HEK293 (cell line): ENCODE measurements around the gene QRICH1.

ENCODE experiments used
- KLF8 ChIP-seq: fragments of 450-650 bp; formaldehyde crosslinking; IDR thresholded peaks from 2 replicates; pipeline ENCODE4 v1.5.1; 2016; ENCODE audit warnings: missing biosample characterization, missing genetic modification characterization
- KLF9 ChIP-seq: fragments of 450-650 bp; formaldehyde crosslinking; IDR thresholded peaks from 2 replicates; pipeline ENCODE4 v1.5.1; 2016; ENCODE audit warnings: missing biosample characterization, missing genetic modification characterization, low read depth
- MZF1 ChIP-seq: fragments of 450-650 bp; formaldehyde crosslinking; IDR thresholded peaks from 2 replicates; pipeline ENCODE4 v1.5.1; 2017; ENCODE audit warnings: missing biosample characterization, missing genetic modification characterization, borderline replicate concordance
- SCRT2 ChIP-seq: fragments of 450-650 bp; formaldehyde crosslinking; IDR thresholded peaks from 2 replicates; pipeline ENCODE4 v1.5.1; 2016; ENCODE audit warnings: missing biosample characterization, missing genetic modification characterization
- SP7 ChIP-seq: fragments of 450-650 bp; formaldehyde crosslinking; IDR thresholded peaks from 2 replicates; pipeline ENCODE4 v1.5.1; 2016; ENCODE audit warnings: missing biosample characterization, missing genetic modification characterization
- ZFHX2 ChIP-seq: fragments of 450-650 bp; formaldehyde crosslinking; conservative IDR thresholded peaks from 2 replicates; pipeline ENCODE4 v1.5.1; 2016; ENCODE audit warnings: missing biosample characterization, missing genetic modification characterization
- ZFP3 ChIP-seq: fragments of 450-650 bp; formaldehyde crosslinking; IDR thresholded peaks from 2 replicates; pipeline ENCODE4 v1.5.1; 2016; ENCODE audit warnings: low read depth, missing biosample characterization, missing genetic modification characterization
- ZNF10 ChIP-seq: fragments of 450-650 bp; formaldehyde crosslinking; IDR thresholded peaks from 2 replicates; pipeline ENCODE4 v1.5.1; 2017; ENCODE audit warnings: missing biosample characterization, missing genetic modification characterization
- ZNF112 ChIP-seq: fragments of 450-650 bp; formaldehyde crosslinking; IDR thresholded peaks from 2 replicates; pipeline ENCODE4 v1.5.0; 2017; ENCODE audit warnings: missing biosample characterization, missing genetic modification characterization
- ZNF121 ChIP-seq: fragments of 450-650 bp; formaldehyde crosslinking; IDR thresholded peaks from 2 replicates; pipeline ENCODE4 v1.5.1; 2016; ENCODE audit warnings: missing biosample characterization, missing genetic modification characterization
- ZNF132 ChIP-seq: fragments of 450-650 bp; formaldehyde crosslinking; IDR thresholded peaks from 2 replicates; pipeline ENCODE4 v1.5.1; 2017; ENCODE audit warnings: missing biosample characterization, missing genetic modification characterization, borderline replicate concordance
- ZNF140 ChIP-seq: fragments of 450-650 bp; formaldehyde crosslinking; IDR thresholded peaks from 2 replicates; pipeline ENCODE4 v1.5.1; 2016; ENCODE audit warnings: missing biosample characterization, missing genetic modification characterization
- ZNF248 ChIP-seq: fragments of 450-650 bp; formaldehyde crosslinking; IDR thresholded peaks from 2 replicates; pipeline ENCODE4 v1.5.1; 2017; ENCODE audit warnings: missing biosample characterization, missing genetic modification characterization
- ZNF335 ChIP-seq: fragments of 450-650 bp; formaldehyde crosslinking; conservative IDR thresholded peaks from 2 replicates; pipeline ENCODE4 v1.5.1; 2016; ENCODE audit warnings: missing biosample characterization, missing genetic modification characterization
- ZNF394 ChIP-seq: fragments of 450-650 bp; formaldehyde crosslinking; IDR thresholded peaks from 2 replicates; pipeline ENCODE4 v1.5.1; 2016; ENCODE audit warnings: missing biosample characterization, missing genetic modification characterization, mild to moderate bottlenecking, moderate library complexity, borderline replicate concordance
- ZNF423 ChIP-seq: fragments of 450-650 bp; formaldehyde crosslinking; IDR thresholded peaks from 2 replicates; pipeline ENCODE4 v1.5.1; 2016; ENCODE audit warnings: missing biosample characterization, missing genetic modification characterization
- ZNF433 ChIP-seq: fragments of 450-650 bp; formaldehyde crosslinking; IDR thresholded peaks from 2 replicates; pipeline ENCODE4 v1.5.1; 2016; ENCODE audit warnings: missing biosample characterization, missing genetic modification characterization, low read depth
- ZNF473 ChIP-seq: fragments of 450-650 bp; formaldehyde crosslinking; IDR thresholded peaks from 2 replicates; pipeline ENCODE4 v1.5.1; 2017; ENCODE audit warnings: missing biosample characterization, missing genetic modification characterization
- ZNF48 ChIP-seq: fragments of 450-650 bp; formaldehyde crosslinking; IDR thresholded peaks from 2 replicates; pipeline ENCODE4 v1.5.1; 2016; ENCODE audit warnings: missing biosample characterization, missing genetic modification characterization
- ZNF501 ChIP-seq: fragments of 450-650 bp; formaldehyde crosslinking; IDR thresholded peaks from 2 replicates; pipeline ENCODE4 v1.5.1; 2016; ENCODE audit warnings: missing biosample characterization, missing genetic modification characterization
- ZNF529 ChIP-seq: fragments of 450-650 bp; formaldehyde crosslinking; IDR thresholded peaks from 2 replicates; pipeline ENCODE4 v1.5.1; 2017; ENCODE audit warnings: missing genetic modification characterization, missing biosample characterization; ENCODE audit not compliant: insufficient replicate concordance
- ZNF549 ChIP-seq: fragments of 450-650 bp; IDR thresholded peaks from 2 replicates; pipeline ENCODE4 v1.5.1; 2018; ENCODE audit warnings: missing biosample characterization, missing genetic modification characterization, mild to moderate bottlenecking, inconsistent platforms, moderate library complexity
- ZNF585B ChIP-seq: fragments of 450-650 bp; formaldehyde crosslinking; IDR thresholded peaks from 2 replicates; pipeline ENCODE4 v1.5.1; 2016; ENCODE audit warnings: missing biosample characterization, missing genetic modification characterization
- ZNF626 ChIP-seq: fragments of 450-650 bp; sonication (Bioruptor Pico); formaldehyde crosslinking; IDR thresholded peaks from 2 replicates; pipeline ENCODE4 v1.5.1; 2018; ENCODE audit warnings: missing biosample characterization, missing genetic modification characterization, inconsistent platforms
- ZNF654 ChIP-seq: fragments of 450-650 bp; formaldehyde crosslinking; IDR thresholded peaks from 2 replicates; pipeline ENCODE4 v1.5.1; 2016; ENCODE audit warnings: low read depth, missing biosample characterization, missing genetic modification characterization
- ZNF658 ChIP-seq: fragments of 450-650 bp; formaldehyde crosslinking; IDR thresholded peaks from 2 replicates; pipeline ENCODE4; 2016; ENCODE audit warnings: missing biosample characterization, missing genetic modification characterization
- ZNF701 ChIP-seq: fragments of 450-650 bp; formaldehyde crosslinking; IDR thresholded peaks from 2 replicates; pipeline ENCODE4 v1.5.1; 2016; ENCODE audit warnings: missing biosample characterization, missing genetic modification characterization
- ZSCAN16 ChIP-seq: fragments of 450-650 bp; formaldehyde crosslinking; IDR thresholded peaks from 2 replicates; pipeline ENCODE4 v1.5.1; 2016; ENCODE audit warnings: missing biosample characterization, missing genetic modification characterization
- ZSCAN30 ChIP-seq: fragments of 450-650 bp; IDR thresholded peaks from 2 replicates; pipeline ENCODE4 v1.5.1; 2018; ENCODE audit warnings: missing biosample characterization, mild to moderate bottlenecking, missing genetic modification characterization, moderate library complexity
- TF ChIP-seq, protein P1 (sequence below): fragments of 450-650 bp; formaldehyde crosslinking; IDR thresholded peaks from 2 replicates; pipeline ENCODE4 v1.5.1; 2016; ENCODE audit warnings: missing biosample characterization, missing genetic modification characterization
- TF ChIP-seq, protein P2 (sequence below): fragments of 450-650 bp; formaldehyde crosslinking; IDR thresholded peaks from 2 replicates; pipeline ENCODE4 v1.5.1; 2017; ENCODE audit warnings: missing biosample characterization, missing genetic modification characterization
- TF ChIP-seq, protein P3 (sequence below): fragments of 450-650 bp; formaldehyde crosslinking; IDR thresholded peaks from 2 replicates; pipeline ENCODE4 v1.5.1; 2016; ENCODE audit warnings: missing biosample characterization, missing genetic modification characterization
- TF ChIP-seq, protein P4 (sequence below): fragments of 450-650 bp; formaldehyde crosslinking; IDR thresholded peaks from 2 replicates; pipeline ENCODE4 v1.5.1; 2016; ENCODE audit warnings: missing biosample characterization, missing genetic modification characterization
- TF ChIP-seq, protein P5 (sequence below): fragments of 450-650 bp; formaldehyde crosslinking; IDR thresholded peaks from 2 replicates; pipeline ENCODE4 v1.5.1; 2016; ENCODE audit warnings: missing biosample characterization, missing genetic modification characterization

The QRICH1 gene

DNA sequence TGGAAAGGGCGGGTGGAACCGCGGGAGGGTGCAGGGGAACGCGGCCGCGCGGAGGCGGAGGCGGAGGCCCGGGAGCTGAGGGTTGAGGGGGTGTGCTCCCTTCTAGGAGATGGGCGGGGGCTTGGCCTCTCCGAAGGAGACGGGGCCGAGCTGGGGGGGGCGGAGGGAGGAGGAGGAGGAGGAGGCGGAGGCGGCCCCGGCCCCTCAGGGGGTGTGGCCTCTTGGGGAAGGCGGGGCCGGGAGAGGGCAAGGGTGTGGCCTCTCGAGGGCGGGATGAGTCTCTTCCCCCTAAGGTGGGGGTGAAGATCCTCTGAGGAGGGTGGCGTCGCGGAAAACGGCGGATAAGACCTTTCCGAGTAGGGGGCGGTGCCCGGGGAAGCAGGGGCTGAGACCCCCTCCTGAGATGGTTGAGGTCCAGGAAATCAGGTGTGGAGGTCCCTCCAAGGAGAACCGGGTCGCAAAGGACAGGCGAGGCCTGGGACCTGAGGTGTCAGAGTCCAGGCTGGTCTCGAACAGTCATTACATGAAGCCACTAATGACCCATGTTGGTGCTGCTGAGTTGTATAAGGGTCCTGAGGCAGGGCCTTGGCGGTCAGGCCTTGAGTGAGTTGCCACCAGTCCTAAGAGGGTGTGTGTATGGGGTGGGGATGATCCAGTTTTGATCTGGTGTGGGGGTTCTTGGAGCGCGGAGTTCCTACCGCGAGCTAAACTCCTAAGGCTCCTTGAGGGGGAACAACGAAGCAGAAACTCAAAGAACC is 85.9 kb downstream of the QRICH1 start (continued):
- TF ChIP-seq ZNF473 (tag by site-specific recombination) (no peak), ZNF658 (tag by site-specific recombination) (no peak), ZNF701 (tag by site-specific recombination) (no peak), ZNF654 (tag by site-specific recombination) (no peak), ZNF248 (tag by site-specific recombination) (no peak), ZNF423 (tag by site-specific recombination) (no peak), ZNF140 (no peak), ZNF626 (tag by site-specific recombination) (no peak), MZF1 (tag by site-specific recombination) (0 out of 2 replicates have a peak, but pooled peaks have one; percentile 0), ZFP3 (tag by site-specific recombination) (no peak), ZNF335 (tag by site-specific recombination) (no peak), ZNF121 (tag by site-specific recombination) (no peak), ZNF585B (tag by site-specific recombination) (no peak), ZNF132 (no peak), ZNF112 (tag by site-specific recombination) (no peak), KLF8 (tag by site-specific recombination) (peak; percentile 58), ZSCAN16 (tag by site-specific recombination) (no peak), SP7 (tag by site-specific recombination) (no peak), ZSCAN30 (tag by site-specific recombination) (no peak), SCRT2 (no peak), ZNF10 (tag by site-specific recombination) (no peak), ZNF433 (tag by site-specific recombination) (no peak), ZNF501 (peak; percentile 2; the same call in 1 of the 2 replicates), KLF9 (peak; percentile 93), ZNF48 (tag by site-specific recombination) (no peak), ZNF529 (tag by site-specific recombination) (no peak), ZFHX2 (tag by site-specific recombination) (peak; percentile 85), ZNF394 (tag by site-specific recombination) (0 out of 2 replicates have a peak, but pooled peaks have one; percentile 1), ZNF549 (tag by site-specific recombination) (no peak)
- TF ChIP-seq, protein P1, sequence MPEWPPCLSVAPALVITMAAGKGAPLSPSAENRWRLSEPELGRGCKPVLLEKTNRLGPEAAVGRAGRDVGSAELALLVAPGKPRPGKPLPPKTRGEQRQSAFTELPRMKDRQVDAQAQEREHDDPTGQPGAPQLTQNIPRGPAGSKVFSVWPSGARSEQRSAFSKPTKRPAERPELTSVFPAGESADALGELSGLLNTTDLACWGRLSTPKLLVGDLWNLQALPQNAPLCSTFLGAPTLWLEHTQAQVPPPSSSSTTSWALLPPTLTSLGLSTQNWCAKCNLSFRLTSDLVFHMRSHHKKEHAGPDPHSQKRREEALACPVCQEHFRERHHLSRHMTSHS: no peak
- TF ChIP-seq, protein P2, sequence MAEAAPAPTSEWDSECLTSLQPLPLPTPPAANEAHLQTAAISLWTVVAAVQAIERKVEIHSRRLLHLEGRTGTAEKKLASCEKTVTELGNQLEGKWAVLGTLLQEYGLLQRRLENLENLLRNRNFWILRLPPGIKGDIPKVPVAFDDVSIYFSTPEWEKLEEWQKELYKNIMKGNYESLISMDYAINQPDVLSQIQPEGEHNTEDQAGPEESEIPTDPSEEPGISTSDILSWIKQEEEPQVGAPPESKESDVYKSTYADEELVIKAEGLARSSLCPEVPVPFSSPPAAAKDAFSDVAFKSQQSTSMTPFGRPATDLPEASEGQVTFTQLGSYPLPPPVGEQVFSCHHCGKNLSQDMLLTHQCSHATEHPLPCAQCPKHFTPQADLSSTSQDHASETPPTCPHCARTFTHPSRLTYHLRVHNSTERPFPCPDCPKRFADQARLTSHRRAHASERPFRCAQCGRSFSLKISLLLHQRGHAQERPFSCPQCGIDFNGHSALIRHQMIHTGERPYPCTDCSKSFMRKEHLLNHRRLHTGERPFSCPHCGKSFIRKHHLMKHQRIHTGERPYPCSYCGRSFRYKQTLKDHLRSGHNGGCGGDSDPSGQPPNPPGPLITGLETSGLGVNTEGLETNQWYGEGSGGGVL (tag by site-specific recombination): peak; percentile 79
- TF ChIP-seq, protein P3, sequence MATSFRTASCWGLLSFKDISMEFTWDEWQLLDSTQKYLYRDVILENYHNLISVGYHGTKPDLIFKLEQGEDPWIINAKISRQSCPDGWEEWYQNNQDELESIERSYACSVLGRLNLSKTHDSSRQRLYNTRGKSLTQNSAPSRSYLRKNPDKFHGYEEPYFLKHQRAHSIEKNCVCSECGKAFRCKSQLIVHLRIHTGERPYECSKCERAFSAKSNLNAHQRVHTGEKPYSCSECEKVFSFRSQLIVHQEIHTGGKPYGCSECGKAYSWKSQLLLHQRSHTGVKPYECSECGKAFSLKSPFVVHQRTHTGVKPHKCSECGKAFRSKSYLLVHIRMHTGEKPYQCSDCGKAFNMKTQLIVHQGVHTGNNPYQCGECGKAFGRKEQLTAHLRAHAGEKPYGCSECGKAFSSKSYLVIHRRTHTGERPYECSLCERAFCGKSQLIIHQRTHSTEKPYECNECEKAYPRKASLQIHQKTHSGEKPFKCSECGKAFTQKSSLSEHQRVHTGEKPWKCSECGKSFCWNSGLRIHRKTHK (tag by site-specific recombination): no peak
- TF ChIP-seq, protein P4, sequence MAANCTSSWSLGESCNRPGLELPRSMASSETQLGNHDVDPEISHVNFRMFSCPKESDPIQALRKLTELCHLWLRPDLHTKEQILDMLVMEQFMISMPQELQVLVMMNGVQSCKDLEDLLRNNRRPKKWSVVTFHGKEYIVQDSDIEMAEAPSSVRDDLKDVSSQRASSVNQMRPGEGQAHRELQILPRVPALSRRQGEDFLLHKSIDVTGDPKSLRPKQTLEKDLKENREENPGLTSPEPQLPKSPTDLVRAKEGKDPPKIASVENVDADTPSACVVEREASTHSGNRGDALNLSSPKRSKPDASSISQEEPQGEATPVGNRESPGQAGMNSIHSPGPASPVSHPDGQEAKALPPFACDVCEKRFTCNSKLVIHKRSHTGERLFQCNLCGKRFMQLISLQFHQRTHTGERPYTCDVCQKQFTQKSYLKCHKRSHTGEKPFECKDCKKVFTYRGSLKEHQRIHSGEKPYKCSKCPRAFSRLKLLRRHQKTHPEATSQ (tag by site-specific recombination): no peak
- TF ChIP-seq, protein P5, sequence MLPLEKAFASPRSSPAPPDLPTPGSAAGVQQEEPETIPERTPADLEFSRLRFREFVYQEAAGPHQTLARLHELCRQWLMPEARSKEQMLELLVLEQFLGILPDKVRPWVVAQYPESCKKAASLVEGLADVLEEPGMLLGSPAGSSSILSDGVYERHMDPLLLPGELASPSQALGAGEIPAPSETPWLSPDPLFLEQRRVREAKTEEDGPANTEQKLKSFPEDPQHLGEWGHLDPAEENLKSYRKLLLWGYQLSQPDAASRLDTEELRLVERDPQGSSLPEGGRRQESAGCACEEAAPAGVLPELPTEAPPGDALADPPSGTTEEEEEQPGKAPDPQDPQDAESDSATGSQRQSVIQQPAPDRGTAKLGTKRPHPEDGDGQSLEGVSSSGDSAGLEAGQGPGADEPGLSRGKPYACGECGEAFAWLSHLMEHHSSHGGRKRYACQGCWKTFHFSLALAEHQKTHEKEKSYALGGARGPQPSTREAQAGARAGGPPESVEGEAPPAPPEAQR: no peak
